Activated naive CD8-positive, alpha-beta T cell treated with anti-CD3 and anti-CD28 coated beads for 36 hours (primary cell): ENCODE data around the gene MAB21L2. TPM values are rescaled to one million over a fixed set of nuclear protein-coding genes. Genes with fewer than 3 reads are reported as not detected.
A peak's percentile ranks its signal among the peaks of the same experiment; 100 is the strongest.

Experiments used
- DNase-seq: peaks from one replicate; pipeline ENCODE4 v3.0.0; 2021
- H3K27ac Mint-ChIP-seq: one replicate; pipeline ENCODE4 v1.8.0; 2022; ENCODE audit warnings: mild to moderate bottlenecking, moderate library complexity, mixed read lengths
- H3K27me3 Mint-ChIP-seq: one replicate; pipeline ENCODE4 v1.8.0; 2022; ENCODE audit warnings: mild to moderate bottlenecking, mixed read lengths
- H3K36me3 Mint-ChIP-seq: one replicate; pipeline ENCODE4 v1.8.0; 2021; ENCODE audit warnings: mild to moderate bottlenecking, mixed read lengths
- H3K4me1 Mint-ChIP-seq: one replicate; pipeline ENCODE4 v1.8.0; 2021; ENCODE audit warnings: mixed read lengths
- H3K4me3 Mint-ChIP-seq: one replicate; pipeline ENCODE4 v1.8.0; 2022; ENCODE audit warnings: mild to moderate bottlenecking, moderate library complexity, mixed read lengths
- H3K9me3 Mint-ChIP-seq: one replicate; pipeline ENCODE4 v1.8.0; 2022; ENCODE audit warnings: mixed read lengths
- total RNA-seq, 2 experiments: library from RNA; stranded (reverse); gene quantifications; one replicate each; pipeline ENCODE4 v1.2.3, GENCODE V29; 2021

MAB21L2 gene
- total RNA-seq, 2 experiments from 2014 or later: not detected

DNA sequence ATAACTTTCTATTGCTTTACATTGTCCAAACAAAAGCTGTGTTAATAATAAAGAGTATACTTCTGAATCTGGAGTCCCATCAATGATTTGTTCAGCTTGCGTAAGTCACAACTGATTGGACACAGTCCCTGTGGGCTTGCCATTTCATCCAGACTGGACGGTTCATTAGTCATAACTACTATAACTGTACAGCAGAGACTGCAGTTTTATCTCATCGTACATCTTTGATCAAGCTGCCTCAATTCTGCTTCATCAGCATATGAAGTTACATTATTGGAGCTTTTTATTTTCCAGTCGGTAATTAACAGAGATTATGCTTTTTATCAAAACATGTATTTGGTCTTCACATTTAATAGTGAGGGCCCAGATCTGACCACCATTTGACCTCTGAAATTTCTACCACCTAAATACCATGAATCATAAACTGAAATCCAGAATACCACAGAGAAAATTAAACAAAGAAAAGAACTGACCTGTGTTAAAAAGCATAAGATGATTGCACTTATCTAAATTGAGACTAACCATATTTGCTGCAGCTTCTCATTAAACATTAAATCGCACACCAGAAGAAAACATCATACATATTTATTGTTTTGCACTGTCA, 12.5 kb upstream of the MAB21L2 start:
- Mint-ChIP-seq H3K36me3 (peaks cover 15% of the 10 kb centered on the region), H3K4me1 (peaks cover 11% of the 10 kb centered on the region), H3K4me3 (no peak overlapping the region), H3K27ac (no peak overlapping the region), H3K27me3 (no peaks in the 10 kb centered on the region), H3K9me3 (peaks cover 5% of the 10 kb centered on the region)
- no peak for DNase-seq

DNA sequence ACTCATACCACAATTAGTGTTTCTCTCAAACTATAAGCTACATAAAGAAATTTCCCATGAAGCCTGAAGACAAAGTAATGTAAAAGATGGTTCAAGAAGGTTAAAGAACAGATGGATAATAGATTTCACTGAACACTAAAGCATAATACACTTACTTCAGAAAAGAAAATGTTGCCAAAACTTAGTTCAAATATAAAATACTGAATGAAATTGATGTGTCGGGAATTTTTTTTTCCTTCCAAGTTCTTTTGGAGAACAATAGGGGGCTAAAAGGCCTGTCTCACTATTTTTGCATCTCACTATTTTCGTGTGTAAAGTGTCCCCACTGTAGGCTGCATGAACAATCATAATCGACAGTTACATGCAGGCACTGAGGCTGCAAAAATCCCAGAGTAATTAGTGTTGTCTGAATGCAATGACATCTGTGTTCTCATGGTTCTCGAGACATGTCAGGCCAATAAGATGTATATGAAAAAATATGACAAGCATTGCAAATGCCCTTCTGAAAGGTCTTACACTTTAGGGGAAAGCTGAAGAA, 11.9 kb upstream of the MAB21L2 start:
- Mint-ChIP-seq H3K27ac (no peak overlapping the region), H3K9me3 (peaks cover under 1% of the 10 kb centered on the region)

DNA sequence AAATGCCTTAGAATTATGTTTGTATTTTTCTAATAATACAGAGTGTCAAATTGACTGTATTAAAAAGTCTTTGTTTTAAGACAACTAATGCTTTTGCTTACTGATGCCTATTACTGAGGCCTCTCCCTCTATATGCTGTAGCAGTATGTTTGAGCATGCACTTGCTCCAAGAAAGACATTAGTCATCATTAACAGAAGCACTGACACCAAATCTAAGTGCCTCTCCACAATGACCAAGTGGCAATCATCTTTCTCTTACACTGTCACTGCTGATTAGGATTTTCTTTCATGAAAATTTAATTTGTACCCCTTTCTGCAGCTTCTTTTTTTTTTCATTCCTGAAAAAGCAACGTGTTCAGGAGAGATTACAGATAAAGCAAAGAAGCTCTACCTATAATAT, 11.1 kb upstream of the MAB21L2 start:
- Mint-ChIP-seq H3K4me3 (no peak overlapping the region), H3K36me3 (peaks cover 8% of the 10 kb centered on the region), H3K27ac (no peak overlapping the region), H3K9me3 (no peaks in the 10 kb centered on the region), H3K4me1 (peaks cover 11% of the 10 kb centered on the region), H3K27me3 (no peaks in the 10 kb centered on the region)
- no peak for DNase-seq

More for the DNA sequence above, 11.9 kb upstream of the MAB21L2 start:
- peaks cover 10% of the 10 kb centered on the region for H3K36me3 Mint-ChIP-seq
- H3K27me3 Mint-ChIP-seq: no peaks in the 10 kb centered on the region
- no peak overlapping the region for H3K4me3 Mint-ChIP-seq
- H3K4me1 Mint-ChIP-seq: peaks cover 11% of the 10 kb centered on the region
- DNase-seq: no peak

DNA sequence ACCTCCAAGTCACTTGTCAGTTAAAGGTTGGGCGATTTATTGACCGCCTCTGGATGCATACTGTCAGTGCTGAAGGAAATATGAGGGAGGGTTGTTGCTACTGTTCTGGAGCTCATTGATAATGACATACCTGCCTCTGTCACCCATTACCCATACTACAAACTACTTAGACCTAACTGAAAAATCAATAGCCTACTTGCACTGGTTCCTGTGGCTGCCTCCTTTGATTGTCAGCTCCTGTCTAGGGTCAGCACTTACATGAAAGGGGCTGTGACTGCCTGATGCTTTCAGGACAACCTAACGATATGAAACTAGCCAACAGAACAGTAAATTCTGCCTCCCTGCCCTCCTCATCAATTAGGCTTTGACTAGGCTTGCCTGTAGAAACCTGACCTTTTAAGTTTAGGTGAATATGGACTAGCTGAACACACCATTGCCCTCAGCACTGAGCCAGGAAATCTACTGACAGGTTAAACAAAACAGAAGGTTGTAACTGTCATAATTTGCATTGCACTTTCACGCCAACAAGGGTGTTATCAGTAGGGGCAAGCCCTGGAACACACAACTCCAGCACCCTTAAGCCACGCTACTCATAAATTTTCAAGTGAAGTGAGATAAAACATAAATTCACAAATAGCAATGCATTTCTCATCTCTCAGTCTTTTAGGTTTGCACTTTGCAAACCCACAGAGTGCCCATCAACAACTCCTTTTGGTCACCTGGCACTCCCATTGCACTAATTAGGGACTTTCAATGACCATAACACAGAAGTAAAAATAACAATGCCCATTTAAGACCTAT, 9.0 kb upstream of the MAB21L2 start:
- Mint-ChIP-seq H3K4me3 (no peak overlapping the region), H3K27ac (peak overlapping the region; percentile 38), H3K36me3 (peaks cover 5% of the 10 kb centered on the region), H3K27me3 (no peaks in the 10 kb centered on the region), H3K9me3 (no peaks in the 10 kb centered on the region), H3K4me1 (peaks cover 11% of the 10 kb centered on the region)
- DNase-seq: no peak

DNA sequence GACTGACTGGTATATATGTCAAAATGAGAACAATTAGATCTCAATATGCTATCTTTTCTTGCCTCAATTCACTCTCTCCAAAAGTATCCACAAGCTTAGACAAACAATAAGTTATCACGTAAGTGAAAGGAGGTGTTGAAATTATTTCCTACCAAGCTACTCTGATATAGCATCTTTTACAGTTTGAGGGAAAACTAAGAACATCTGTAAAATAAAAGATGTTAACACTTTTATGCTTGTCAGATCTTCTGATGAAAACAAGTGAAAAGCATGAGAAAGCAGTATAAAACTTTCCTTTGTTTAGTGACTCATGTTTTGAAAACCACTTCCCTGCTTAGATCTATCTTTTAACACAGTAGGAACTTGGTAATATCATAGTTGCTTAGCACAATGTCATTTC, 8.4 kb upstream of the MAB21L2 start:
- Mint-ChIP-seq H3K4me3 (no peak overlapping the region), H3K36me3 (peaks cover 5% of the 10 kb centered on the region), H3K27ac (peak overlapping the region; percentile 38), H3K4me1 (peaks cover 11% of the 10 kb centered on the region), H3K27me3 (no peaks in the 10 kb centered on the region), H3K9me3 (no peaks in the 10 kb centered on the region)
- no peak for DNase-seq

DNA sequence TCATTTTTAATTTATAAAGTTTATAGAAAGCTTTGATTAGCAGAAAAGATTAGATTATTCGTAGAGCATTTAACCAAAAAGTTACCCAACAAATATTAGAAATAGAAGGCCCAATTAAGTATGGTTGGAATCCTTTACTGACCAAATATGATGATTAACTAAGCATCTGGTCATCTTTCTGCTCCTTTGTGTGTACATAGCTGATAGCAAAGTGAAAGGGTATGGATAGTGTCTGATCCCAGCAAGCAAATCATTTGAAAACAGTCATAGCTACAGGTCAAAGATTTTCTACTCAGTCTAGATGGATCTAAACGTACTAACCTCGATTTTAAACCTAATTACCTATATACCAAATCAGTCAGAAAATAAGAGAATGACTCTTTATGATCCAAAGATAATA, 7.3 kb upstream of the MAB21L2 start:
- no peak overlapping the region for H3K27ac Mint-ChIP-seq
- DNase-seq: no peak
- H3K27me3 Mint-ChIP-seq: no peaks in the 10 kb centered on the region
- no peaks in the 10 kb centered on the region for H3K9me3 Mint-ChIP-seq
- H3K36me3 Mint-ChIP-seq: peaks cover 11% of the 10 kb centered on the region
- H3K4me3 Mint-ChIP-seq: no peak overlapping the region
- peaks cover 11% of the 10 kb centered on the region for H3K4me1 Mint-ChIP-seq

DNA sequence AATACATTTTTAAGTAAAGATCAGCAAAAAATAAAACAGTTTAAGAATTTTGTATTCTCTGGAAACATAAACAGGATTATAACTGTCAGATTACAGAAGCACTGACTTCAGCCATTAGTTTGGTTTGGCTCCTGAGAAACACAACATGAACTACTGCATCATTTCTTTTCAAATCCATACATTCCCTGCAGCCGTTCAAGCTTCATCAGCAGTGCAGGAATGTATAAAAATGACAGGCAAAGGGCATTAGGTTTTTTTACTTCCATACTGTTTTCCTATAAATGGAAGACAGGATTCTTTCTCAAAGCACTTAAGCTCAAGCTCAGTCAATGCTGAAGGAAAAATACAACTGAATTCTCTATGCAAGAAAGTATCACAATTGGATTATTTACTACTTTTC, 4.2 kb upstream of the MAB21L2 start:
- no peak for DNase-seq
- H3K27ac Mint-ChIP-seq: no peak overlapping the region
- no peaks in the 10 kb centered on the region for H3K9me3 Mint-ChIP-seq
- H3K4me1 Mint-ChIP-seq: peaks cover 10% of the 10 kb centered on the region
- peaks cover 30% of the 10 kb centered on the region for H3K36me3 Mint-ChIP-seq
- no peak overlapping the region for H3K4me3 Mint-ChIP-seq
- H3K27me3 Mint-ChIP-seq: no peaks in the 10 kb centered on the region

DNA sequence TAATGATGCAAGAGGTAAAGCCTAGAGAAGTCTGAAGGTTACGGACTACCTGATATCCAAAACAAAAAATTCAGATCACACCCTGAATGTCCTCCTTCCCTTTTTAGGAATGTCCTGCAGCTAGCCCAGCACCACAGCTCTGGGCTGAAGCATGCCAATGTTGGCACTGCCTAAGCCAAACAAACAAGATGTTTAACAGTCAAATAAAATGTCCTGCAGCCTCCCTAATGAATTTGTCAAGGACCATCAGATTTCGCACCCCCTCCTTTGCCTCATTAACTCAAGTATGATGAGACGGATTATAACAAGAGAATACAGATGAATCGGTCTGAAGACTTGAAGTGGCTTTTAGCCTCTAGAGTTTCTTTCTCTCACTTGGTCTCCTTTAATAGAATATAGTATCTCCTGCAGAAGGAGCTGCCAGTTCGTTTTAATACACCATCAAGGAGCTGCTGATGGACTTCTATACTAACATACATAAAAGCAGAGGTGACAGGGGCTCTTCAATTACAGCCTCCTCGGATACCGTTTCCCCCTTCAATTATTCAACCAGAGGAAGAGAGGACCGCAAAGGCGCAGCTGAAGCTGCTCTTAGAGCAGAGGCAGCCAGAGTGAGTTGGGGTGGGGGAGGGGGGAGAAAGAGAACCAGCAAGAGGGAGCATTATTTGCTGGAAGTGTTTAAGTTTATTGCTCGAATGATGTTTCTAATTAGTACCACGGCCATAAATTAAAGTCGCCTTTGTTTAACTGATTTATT, 3.0 kb upstream of the MAB21L2 start:
- no peak for DNase-seq
- Mint-ChIP-seq H3K9me3 (no peaks in the 10 kb centered on the region), H3K27me3 (no peaks in the 10 kb centered on the region), H3K4me1 (no peaks in the 10 kb centered on the region), H3K27ac (no peak overlapping the region), H3K36me3 (peaks cover 42% of the 10 kb centered on the region), H3K4me3 (no peak overlapping the region)

DNA sequence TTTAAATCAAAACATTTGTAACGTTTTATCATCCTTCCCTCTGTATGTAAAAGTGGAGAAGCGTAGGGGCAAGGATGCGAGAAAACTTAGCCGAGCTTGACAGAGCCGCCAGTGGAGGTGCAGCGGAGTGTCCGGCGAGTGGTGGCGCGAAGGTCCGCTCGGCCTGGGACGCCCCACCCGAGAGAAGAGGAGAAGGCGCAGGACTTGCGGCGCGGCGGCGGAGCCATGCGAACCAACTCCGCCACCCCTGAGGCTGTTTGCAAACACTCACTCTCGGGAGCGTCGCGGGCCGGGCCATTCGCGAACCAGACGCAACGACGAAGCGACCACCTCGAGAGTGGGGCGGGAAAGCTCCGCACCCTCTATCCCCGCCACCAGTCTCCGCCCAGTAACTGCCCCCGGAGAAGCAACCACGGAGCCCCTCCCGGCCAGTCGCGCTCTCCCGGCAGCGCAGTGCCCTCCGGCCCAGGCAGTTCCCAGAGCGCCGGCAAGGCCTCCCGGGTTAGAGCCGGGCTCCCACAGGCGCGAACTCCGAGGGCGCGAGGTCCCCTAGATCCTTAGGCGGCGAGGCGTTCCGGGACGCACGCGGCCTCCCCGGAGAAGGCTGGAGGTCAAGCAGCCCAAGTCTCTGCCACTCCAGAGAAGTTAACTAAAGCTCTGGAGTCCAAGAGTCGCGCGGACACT, 2.3 kb upstream of the MAB21L2 start:
- peaks cover 2% of the 10 kb centered on the region for H3K9me3 Mint-ChIP-seq
- H3K4me1 Mint-ChIP-seq: no peaks in the 10 kb centered on the region
- no peak for DNase-seq
- H3K4me3 Mint-ChIP-seq: no peak overlapping the region
- no peaks in the 10 kb centered on the region for H3K27me3 Mint-ChIP-seq
- H3K36me3 Mint-ChIP-seq: peaks cover 48% of the 10 kb centered on the region
- H3K27ac Mint-ChIP-seq: no peak overlapping the region

DNA sequence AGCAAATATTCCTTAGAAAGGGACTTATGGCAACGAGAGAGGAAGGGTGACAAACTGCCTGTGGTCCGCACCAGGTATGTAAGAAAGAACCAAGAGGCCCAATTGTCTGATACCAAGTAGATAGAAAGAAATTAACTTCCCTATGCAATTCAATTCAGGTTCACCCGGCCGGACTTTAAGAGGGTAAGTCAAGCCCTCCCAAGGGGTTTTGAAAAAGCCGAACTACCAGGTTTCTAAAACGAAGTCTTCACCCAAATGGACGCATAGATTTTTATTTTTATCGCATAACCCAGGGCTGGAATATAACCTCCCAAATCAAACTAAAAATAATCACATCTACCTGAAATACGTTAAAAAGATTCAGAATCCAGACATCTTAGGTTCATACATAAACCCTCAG, 1.6 kb upstream of the MAB21L2 start:
- Mint-ChIP-seq H3K36me3 (peaks cover 48% of the 10 kb centered on the region), H3K9me3 (peaks cover 2% of the 10 kb centered on the region), H3K4me3 (no peak overlapping the region), H3K27me3 (no peaks in the 10 kb centered on the region), H3K4me1 (no peaks in the 10 kb centered on the region), H3K27ac (no peak overlapping the region)
- no peak for DNase-seq

DNA sequence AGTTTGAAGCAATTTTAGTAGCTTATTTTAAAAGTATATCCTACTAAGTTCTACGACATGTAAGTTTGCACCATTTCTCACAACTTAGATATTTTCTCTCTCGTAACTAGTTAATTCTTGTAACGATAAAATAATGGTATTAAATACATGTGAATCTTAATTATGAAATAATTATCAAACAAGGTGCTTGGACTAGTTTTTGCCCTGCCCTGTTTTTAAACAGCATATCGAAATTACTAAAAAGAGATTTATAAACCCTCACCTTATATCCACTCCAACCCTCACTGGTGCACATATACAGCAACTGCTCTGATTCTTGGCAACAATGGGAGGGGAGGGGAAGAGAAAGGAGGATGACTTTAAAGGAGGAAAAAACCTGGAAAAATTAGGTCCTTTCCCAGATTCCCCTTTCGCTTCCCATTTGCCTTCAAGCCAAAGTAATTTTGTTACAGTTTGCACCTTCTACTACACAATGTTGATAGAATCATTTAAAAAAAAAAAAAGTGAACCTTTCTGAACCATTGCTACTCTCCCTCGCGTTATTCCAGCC, 820 bp upstream of the MAB21L2 start:
- no peak for DNase-seq
- no peaks in the 10 kb centered on the region for H3K27me3 Mint-ChIP-seq
- no peak overlapping the region for H3K4me3 Mint-ChIP-seq
- H3K27ac Mint-ChIP-seq: no peak overlapping the region
- peaks cover 2% of the 10 kb centered on the region for H3K9me3 Mint-ChIP-seq
- no peaks in the 10 kb centered on the region for H3K4me1 Mint-ChIP-seq
- peaks cover 51% of the 10 kb centered on the region for H3K36me3 Mint-ChIP-seq

DNA sequence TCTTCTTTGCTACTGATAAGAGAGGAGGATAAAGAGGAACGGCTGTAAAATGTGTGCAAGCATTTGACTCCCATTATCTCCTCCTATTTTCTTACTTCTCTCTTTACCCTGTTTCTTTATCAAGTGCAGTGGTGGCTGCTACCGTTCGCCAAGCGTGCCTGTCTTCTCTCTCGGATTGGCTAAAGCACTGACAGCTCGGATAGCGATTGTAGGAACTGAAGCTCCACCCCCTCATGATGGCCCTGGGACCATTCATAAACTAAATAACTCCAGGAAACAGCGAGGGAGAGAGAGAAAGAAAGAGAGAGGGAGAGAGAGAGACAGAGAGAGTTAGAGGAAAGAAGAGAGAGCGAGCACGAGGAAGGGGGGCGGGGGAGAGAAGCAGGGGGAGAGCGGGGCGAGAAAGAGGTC, 305 bp upstream of the MAB21L2 start:
- Mint-ChIP-seq H3K27ac (no peak overlapping the region), H3K9me3 (peaks cover 2% of the 10 kb centered on the region), H3K4me1 (no peaks in the 10 kb centered on the region), H3K27me3 (no peaks in the 10 kb centered on the region), H3K36me3 (peaks cover 54% of the 10 kb centered on the region), H3K4me3 (no peak overlapping the region)
- no peak for DNase-seq

DNA sequence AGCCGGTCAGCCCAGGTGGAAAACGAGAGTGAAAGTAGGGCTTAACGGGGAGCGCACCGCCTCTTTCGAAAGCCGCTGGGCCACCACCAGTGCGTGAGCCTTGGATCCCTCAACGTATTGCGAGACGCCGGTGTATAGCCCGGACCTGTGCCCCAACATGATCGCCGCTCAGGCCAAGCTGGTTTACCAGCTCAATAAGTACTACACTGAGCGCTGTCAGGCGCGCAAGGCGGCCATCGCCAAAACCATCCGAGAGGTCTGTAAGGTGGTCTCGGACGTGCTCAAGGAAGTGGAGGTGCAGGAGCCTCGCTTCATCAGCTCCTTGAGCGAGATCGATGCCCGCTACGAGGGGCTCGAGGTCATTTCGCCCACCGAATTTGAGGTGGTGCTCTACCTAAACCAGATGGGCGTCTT, 929 bp downstream of the MAB21L2 start:
- H3K4me3 Mint-ChIP-seq: no peak overlapping the region
- no peaks in the 10 kb centered on the region for H3K4me1 Mint-ChIP-seq
- peaks cover 55% of the 10 kb centered on the region for H3K36me3 Mint-ChIP-seq
- no peak for DNase-seq
- no peaks in the 10 kb centered on the region for H3K27me3 Mint-ChIP-seq
- peaks cover 2% of the 10 kb centered on the region for H3K9me3 Mint-ChIP-seq
- H3K27ac Mint-ChIP-seq: no peak overlapping the region

DNA sequence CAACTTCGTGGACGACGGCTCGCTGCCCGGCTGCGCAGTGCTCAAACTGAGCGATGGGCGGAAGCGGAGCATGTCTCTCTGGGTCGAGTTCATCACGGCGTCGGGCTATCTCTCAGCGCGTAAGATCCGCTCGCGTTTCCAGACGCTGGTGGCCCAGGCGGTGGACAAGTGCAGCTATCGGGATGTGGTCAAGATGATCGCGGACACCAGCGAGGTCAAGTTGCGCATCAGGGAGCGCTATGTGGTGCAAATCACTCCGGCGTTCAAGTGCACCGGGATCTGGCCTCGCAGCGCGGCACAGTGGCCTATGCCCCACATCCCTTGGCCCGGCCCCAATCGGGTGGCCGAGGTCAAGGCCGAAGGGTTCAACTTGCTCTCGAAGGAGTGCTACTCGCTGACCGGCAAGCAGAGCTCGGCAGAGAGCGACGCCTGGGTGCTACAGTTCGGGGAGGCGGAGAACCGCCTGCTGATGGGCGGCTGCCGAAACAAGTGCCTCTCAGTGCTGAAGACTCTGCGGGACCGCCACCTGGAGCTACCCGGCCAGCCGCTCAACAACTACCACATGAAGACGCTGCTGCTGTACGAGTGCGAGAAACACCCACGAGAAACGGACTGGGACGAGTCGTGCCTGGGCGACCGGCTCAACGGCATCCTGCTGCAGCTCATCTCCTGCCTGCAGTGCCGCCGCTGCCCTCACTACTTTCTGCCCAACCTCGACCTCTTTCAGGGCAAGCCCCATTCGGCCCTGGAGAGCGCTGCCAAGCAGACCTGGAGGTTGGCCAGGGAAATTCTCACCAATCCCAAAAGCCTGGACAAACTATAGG, 1.5 kb downstream of the MAB21L2 start:
- H3K4me1 Mint-ChIP-seq: no peaks in the 10 kb centered on the region
- no peaks in the 10 kb centered on the region for H3K27me3 Mint-ChIP-seq
- H3K9me3 Mint-ChIP-seq: peaks cover 2% of the 10 kb centered on the region
- no peak overlapping the region for H3K4me3 Mint-ChIP-seq
- H3K27ac Mint-ChIP-seq: no peak overlapping the region
- peaks cover 60% of the 10 kb centered on the region for H3K36me3 Mint-ChIP-seq
- no peak for DNase-seq
